MM.1S (cell line): Measurements from ENCODE around the gene CCNK.

Source experiments
- CTCF ChIP-seq: fragments of 300-600 bp; sonication (generic); IDR thresholded peaks from 2 replicates; pipeline ENCODE4 v1.5.1; 2016; ENCODE audit warnings: antibody characterized with exemption, low read length, mixed read lengths
- EZH2 ChIP-seq: fragments of 300-600 bp; sonication (generic); optimal IDR thresholded peaks from 2 replicates; pipeline ENCODE3; 2017; ENCODE audit warnings: low read depth, mild to moderate bottlenecking, antibody characterized with exemption, low read length, mixed read lengths
- EZH2phosphoT487 ChIP-seq: fragments of 300-600 bp; sonication (generic); IDR thresholded peaks from 2 replicates; pipeline ENCODE4 v1.6.1; 2018; ENCODE audit warnings: antibody characterized with exemption, low read length

DNA sequence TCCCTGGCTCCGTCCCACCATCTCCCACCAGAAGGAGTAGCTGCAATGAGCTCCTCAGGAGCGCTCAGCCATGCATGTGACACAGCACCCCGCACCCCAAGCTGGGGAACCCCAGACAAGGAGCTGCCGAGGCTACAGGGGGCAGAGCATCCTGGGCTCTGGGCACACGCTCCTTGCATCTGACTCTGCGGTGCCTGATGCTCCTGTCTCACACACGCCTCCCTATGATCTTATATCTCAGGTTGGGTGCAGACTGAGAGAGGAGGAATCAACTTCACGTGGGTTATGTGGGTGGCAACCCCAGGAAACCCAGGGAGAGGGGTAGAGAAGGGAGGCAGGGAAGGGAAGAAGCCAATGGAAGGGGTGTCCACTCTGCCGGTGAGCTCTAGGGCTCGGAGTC, 60.0 kb downstream of the CCNK start:
- TF ChIP-seq CTCF (no peak), EZH2phosphoT487 (no peak), EZH2 (no peak)
